Esophagus muscularis mucosa (tissue), 4 donors: Measurements from ENCODE around the gene TNS1.

Experiments
- CTCF ChIP-seq, 3 experiments: fragments of 200-600 bp in 2 of 3; fragments of 450-650 bp in 1 of 3; sonication (generic) in 2 of 3; IDR thresholded peaks; one replicate each; pipeline ENCODE4 v1.5.1; 2017 to 2019; ENCODE audit warnings: antibody characterized with exemption in 3 of 3, mild to moderate bottlenecking in 2 of 3, moderate library complexity in 1 of 3
- EP300 ChIP-seq: sonication (generic); formaldehyde crosslinking; IDR thresholded peaks from one replicate; pipeline ENCODE4 v1.6.1; 2017; ENCODE audit warnings: antibody characterized with exemption
- POLR2A ChIP-seq: fragments of 450-650 bp; IDR thresholded peaks from one replicate; pipeline ENCODE4 v1.6.1; 2017; ENCODE audit warnings: antibody characterized with exemption, moderate library complexity, mild to moderate bottlenecking, low read depth
- POLR2AphosphoS5 ChIP-seq, 2 donors: sonication (generic); formaldehyde crosslinking; IDR thresholded peaks; one replicate each; pipeline ENCODE4 v1.6.1; 2017; ENCODE audit warnings: antibody characterized with exemption in 2 of 2

- TF ChIP-seq EP300 (no peak), CTCF (IDR thresholded peaks at IDR 0.05) (no peak), POLR2AphosphoS5 (IDR thresholded peaks at IDR 0.05) (no peak), POLR2A (no peak)
Measured at GRCh38 chr2:217761645-217762277, 241.0 kb downstream of the TNS1 start.
